Middle frontal gyrus (tissue), 1 donor: ENCODE measurements around the gene TBCEL.
"Not testable (repeated sequence)": the region's sequence is repeated elsewhere in the genome, so short reads cannot be mapped to it uniquely, and the experiment has no call there.

ENCODE experiments used
- DNase-seq: peaks from one replicate; pipeline ENCODE4 v3.0.0-alpha.2; 2015; ENCODE audit warnings: low spot score; ENCODE audit errors: extremely low spot score

Gene TBCEL

DNA sequence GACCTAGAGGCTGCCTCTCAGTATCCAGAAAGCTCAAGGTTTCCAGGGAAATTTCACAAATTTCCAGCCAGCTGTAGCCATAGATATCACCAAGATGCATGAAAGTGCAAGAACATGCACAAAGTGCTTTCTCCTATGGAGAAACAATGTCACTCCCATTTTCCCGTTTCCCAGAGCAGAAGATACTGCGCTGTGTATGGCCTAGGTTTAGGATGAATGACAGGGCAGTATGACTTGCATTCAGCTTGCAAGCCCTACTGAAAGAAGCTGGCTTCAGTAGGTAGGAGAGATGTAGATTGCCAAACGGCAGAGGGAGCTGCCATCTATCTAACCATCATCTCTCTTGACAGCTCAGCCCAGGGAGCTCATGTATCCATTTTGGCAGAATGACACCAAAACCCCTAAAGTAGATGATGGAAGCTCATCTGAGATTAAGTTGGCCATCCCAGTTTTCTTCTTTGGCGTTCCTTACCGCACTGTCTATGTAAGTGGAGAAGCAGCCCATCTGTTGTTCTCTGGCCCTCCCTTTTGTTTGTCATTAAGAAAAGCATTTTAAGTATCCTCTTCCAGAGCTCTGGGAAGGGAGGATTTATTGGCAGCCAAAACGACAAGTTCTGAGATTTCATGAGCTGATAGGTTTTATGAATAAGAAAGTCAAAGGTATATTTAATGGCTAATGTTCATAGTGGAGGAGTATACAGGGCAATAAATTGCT lies 81.7 kb downstream of the TBCEL start:
- DNase-seq, result no peak

DNA sequence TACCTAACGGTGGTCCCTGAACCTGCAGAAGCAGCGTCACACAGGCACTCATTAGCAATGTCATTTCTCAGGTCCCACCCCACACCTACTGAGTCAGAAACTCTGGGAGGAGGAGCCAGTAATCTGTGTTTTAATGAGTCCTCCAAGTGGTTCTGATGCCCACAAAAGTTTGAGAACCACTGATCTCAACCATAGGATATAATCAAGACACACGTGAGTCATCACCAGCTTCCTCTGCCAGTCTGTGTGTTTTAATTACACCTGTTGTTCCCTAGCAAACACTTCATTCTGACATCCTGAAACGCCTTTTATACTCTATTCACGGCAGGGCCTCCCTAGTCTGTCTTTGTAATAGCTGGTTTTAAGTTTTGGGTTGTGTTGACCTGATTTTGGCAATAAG lies 82.9 kb downstream of the TBCEL start:
- DNase-seq, result no peak

DNA sequence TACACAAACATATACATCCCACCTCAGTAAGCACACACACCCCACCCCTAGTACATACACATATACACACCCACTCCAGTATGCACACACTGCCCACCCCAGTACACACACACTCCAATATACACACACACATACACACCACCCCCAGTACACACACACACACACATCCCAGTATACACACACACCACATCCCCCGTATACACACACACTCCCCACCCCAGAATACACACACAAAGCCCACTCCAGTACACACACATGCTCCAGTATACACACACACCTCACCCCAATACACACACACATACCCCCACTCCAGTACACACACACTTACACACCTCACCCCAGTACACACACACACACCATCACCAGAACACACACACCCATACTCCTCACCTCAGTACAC lies 84.5 kb downstream of the TBCEL start:
- no peak for DNase-seq

DNA sequence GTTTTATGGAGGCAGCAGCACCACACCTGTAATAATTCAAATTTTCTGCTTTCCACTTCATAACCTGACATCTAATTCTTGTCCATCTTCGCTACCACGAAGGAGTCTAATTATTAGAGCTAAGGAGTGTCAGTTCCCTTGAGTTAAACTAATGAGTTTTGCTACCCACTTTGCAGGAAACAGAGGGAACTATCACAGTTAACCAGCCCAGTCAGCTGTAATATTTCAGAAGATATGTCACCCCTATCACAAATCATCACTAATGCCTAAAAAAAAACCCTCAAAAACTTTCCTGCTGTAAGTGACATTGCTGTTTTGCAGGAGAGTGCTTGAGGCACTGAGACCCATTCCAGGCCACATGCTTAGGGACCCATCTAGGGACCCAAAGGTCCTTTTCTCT lies 85.6 kb downstream of the TBCEL start:
- DNase-seq, result no peak

DNA sequence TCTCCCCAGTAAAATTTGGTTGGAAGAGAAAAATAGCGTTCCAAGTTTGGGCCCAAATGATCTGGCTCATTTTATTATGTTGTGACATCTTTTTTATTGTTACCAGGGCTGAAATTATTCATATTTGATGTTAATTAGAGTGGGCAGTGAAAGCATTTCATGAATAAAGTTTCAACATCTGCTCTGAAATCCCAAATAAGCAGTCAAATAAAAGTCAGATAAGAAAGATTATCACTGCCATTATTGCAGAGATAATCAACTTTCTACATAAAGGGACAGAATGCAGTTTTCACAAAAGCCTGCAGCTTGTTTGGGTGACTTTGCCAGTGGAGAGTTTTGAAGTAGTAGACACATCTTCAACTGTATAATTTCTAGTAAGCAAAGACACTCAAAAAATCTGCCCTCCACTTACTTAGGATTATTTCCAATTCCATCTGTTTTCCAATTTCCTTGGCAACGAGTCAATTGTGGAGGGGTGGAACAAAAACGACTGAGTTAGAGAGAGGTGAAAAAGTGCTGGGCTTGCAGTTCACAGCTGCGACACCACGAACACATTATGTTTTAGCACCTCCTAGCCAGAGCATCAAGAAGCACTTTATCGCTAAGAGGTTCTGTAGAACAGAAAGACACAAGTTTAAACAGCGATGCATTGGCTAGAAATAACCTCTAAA lies 86.1 kb downstream of the TBCEL start:
- no peak for DNase-seq

GRCh38 chr11:121110871-121111724 lies 87.2 kb downstream of the TBCEL start:
- DNase-seq, result no peak

DNA sequence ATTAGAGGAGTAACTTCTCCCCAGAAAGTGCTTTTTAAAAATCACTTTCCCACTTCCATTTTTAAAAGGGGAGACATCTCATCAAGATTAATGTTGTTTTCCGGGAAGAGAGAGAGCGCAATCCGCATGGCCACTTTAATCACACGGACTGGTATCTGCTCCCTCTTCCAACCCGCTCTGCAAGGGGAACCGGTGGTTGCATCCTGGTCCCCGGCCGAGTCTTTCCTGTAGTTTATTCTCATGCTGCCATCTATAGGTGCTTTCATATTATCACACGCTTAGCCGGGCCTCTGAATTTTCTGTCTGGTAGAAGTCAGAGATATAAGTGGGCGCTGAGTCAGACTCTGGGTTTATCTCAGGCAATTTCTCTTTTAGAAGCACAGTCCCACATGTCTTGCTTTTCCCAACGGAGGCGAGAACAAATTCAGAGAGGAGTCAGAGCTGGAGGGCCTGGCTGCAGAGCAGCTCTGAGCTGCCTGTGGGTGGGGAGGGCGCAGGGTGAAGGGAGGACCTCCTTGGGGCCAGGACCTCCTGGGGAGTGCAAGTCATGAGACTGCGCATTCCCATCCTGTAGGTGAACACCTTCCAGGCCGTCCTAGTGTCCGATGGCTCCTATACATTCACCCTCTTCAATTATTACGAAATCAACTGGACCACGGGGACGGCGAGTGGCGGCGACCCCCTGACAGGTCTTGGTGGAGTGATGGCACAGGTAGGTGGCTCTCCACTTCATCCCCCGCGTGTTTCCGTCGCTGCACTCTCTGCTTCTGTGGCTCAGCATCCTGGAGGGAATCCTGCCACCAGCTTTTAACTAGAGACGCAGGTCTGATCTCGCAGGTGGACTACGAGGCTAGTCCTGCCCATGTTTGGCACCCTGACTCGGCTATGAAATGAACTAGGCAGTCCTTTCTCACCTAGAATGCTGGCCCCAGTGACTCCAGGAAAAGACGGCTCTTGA lies 88.9 kb downstream of the TBCEL start:
- DNase-seq, result peak; percentile 80

DNA sequence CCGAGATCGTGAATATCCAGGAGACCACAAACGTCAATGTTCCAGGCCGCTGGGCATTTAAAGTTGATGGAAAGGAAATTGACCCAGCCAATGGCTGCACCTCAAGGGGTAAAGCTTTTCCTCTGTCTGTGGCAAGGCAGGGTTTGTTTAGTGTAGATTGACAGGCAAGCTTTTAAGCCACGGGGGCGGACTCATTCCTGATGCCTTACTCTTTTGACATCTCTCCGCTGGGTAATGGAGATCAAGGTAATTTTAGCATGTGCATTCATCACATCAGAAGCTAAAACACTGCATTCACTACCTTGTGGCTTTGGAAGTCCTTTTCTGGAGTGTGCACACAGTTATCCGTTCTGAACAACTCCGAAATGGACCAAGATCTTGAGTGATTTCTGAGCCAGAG lies 89.7 kb downstream of the TBCEL start:
- DNase-seq, result no peak

DNA sequence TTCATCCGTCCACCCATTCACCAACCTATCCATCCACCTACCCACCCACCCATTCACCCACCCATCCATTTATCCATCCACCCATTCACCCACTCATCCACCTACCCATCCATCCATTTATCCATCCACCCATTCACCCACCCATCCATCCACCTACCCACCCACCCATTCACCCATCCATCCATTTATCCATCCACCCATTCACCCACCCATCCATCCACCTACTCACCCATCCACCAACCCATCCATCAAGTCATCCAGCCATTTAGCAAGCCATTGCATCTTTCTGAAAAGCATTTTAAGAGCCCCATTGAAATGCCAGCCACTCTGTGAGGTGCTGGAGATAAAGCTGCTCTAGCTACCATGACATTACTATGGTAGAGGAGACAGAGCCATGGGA lies 91.1 kb downstream of the TBCEL start:
- not testable (repeated sequence) for DNase-seq

DNA sequence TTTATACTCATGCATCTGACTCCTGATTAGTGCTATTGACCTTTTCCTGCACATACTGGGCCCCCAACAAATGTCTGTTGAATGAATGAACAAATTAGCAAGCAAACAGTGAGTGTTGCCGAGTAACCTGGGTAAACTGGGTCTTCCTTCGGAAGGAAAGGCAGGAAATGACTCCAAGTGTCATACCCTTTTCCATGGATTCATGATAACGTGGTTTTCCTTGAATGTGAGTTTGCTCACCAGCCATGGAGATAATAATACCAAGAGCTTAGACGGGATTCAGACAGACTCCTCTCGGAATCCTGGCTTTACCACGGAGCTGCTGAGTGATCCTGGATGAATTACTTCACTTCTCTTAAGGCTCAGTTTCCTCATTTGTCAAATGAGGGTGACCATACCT lies 93.9 kb downstream of the TBCEL start:
- no peak for DNase-seq

DNA sequence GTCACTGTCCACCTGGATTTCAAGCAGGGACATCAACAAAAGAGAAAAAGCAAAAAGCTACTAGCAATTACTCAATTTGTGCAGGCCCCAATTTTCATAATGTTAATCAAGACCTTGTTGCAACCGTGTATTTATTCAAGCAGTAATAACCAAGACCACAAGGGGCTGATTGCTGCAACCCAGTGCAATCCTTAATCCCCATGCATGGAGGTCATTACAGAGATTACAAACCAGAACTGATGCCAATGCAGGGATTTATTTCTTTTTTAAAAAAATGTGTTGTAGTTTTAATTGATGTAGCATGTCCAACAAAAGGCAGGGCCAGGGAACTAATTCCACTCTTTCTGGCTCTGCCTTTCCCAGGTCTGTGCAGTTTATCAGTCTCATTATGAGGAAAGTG lies 95.5 kb downstream of the TBCEL start:
- no peak for DNase-seq

DNA sequence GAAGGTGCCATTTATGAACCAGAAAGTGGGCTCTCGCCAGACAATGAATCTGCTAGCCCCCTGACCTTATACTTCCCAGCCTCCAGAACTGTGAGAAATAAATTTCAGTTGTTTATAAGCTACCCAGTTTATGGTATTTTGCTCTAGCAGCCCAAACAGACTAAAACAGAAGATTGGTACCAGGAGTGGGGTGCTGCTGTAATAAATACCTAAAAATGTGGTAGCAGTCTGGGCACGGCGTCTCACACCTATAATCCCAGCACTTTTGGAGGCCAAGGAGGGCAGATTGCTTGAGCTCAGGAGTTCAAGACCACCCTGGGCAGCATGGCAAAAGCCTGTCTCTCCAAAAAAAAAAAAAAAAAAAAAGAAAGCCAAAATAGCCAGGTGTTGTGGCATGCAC lies 98.4 kb downstream of the TBCEL start:
- no peak for DNase-seq

DNA sequence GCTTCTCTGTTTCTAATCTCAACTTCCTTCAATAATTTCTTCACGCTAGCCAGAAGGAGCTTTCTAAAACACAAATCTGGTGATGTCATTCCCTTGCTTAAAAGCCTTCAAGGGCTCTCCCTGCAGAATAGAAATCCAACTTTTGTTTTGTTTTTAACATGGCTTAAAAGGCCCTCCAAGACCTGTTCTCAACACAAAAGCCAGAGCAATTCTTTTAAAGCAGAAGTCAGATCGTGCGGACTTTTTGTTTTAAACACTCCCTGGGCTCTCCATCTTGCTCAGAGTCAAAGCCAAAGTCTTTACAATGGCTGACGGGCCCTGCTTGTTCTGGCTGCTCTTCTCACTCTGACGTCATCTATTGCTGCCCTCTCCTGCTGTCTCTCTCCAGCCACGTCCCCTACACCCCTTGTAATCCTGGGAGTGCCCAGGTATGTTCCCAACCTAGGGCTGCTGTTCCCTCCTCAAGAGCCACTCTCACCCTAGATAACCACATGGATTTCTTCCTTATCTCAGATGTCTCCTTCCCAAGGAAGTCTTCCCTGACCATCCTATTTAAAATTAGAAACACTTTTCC lies 99.7 kb downstream of the TBCEL start:
- no peak for DNase-seq

DNA sequence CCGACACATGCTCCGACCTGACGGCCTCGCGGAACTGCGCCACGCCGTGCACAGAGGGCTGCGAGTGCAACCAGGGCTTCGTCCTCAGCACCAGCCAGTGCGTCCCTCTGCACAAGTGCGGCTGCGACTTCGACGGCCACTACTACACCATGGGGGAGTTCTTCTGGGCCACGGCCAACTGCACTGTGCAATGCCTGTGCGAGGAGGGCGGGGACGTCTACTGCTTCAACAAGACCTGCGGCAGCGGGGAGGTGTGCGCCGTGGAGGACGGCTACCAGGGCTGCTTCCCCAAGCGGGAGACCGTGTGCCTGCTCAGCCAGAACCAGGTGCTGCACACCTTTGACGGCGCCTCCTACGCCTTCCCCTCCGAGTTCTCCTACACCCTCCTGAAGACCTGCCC lies 103.9 kb downstream of the TBCEL start:
- DNase-seq, result no peak

DNA sequence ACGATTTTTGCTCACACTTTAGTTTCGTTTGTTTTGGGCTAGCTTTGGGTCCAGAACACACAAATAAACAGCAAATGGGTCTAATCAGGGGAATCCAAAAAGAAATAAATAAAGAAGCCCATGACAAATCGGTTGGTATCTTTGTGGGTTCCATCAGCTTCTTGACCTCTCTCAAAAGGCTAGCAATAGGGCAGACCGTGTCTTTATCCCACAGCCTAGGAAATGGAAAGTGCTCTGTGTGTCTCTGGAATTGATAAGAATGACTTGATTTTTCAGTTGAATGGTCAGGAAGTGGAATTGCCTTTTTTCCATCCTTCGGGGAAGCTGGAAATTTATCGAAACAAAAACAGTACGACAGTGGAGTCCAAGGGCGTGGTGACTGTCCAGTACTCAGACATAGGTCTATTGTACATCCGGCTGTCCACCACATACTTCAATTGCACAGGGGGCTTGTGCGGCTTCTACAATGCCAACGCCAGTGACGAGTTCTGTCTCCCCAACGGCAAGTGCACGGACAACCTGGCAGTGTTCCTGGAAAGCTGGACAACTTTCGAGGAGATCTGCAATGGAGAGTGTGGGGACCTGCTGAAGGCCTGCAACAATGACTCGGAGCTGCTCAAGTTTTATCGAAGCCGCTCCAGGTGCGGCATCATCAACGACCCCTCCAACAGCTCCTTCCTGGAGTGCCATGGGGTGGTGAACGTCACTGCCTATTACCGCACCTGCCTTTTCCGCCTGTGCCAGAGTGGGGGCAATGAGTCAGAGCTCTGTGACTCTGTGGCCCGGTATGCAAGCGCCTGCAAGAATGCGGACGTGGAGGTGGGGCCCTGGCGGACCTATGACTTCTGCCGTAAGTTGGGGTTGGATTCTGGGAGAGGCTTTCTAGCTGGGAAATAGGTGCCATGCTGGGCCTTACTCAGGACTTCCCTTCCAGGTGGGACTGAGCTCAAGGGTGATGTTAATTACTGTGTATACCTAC lies 105.7 kb downstream of the TBCEL start:
- no peak for DNase-seq

DNA sequence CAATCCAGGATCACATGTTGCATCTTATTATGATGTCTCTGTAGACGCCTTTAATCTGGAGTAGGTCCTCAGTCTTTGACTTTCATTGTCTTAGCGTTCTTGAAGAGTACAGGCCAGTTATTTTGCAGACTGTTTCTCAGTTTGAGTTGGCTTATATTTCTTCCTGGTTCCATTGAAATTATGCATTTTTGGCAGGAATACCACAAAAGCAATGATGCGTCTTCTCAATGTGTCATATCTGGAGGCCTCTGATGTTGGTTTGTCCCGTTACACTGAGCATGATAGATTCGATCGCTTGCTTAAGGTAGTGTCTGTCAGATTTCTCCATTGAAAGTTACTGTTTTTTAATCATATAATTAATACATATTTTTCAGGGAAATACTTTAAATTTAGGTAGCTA lies 107.8 kb downstream of the TBCEL start:
- no peak for DNase-seq

DNA sequence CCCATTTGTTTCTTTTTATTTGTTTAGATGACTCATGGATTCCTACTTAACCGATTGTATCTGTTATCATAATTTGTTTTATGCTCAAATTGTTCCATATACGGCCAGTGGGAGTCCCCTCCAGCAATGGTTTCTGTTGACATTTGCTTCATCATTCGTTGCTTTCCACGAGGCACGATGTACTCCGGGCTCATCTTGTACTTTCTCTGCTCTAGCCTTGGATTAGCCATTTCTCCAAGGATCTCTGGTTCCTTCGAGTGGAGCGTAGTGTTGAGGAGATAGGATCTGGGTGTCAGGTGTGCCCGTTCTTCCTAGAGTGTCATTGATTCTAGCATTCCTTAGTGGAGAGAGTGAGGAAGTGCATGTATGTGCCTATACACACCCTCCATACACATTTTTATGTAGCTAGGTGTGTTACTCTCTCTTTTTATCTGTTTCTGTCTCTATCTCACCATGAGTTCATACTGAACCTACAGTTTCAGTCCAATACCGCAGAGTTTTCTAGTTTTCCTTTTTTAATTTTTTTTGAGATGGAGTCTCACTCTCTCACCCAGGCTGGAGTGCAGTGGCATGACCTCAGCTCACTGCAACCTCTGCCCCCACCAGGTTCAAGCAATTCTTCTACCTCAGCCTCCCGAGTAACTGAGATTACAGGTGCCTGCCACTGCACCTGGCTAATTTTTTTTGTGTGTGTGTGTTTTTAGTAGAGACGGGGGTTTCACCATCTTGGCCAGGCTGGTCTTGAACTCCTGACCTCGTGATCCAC lies 108.5 kb downstream of the TBCEL start:
- no peak for DNase-seq

- DNase-seq, result peak; percentile 39
Observed at GRCh38 chr11:121134741-121135312, 110.9 kb downstream of the TBCEL start.

GRCh38 chr11:121137005-121137404 lies 113.1 kb downstream of the TBCEL start:
- no peak for DNase-seq
